ENCODE data around the gene ERGIC3. TPM values are rescaled to one million over a fixed set of nuclear protein-coding genes. Genes with fewer than 3 reads are reported as not detected.

ERGIC3 gene
- total RNA-seq, 1 donor from 2014 or later, result 328 TPM

- H3K4me3 ChIP-seq (ENCODE audit: low read length in 3 of 3), result no peak overlapping the region
- H3K4me1 ChIP-seq (ENCODE audit: control insufficient read depth in 3 of 3, insufficient read depth in 3 of 3, low read length in 3 of 3), result no peaks in the 10 kb centered on the region
- no peaks in the 10 kb centered on the region for H3K9me3 ChIP-seq (ENCODE audit: control insufficient read depth in 3 of 3, low read length in 3 of 3)
- H3K9ac ChIP-seq (ENCODE audit: low read depth in 1 of 3, low read length in 3 of 3), result no peak overlapping the region
- H3K27ac ChIP-seq (ENCODE audit: low read depth, low read length), result no peak overlapping the region
- no peaks in the 10 kb centered on the region for H3K27me3 ChIP-seq (ENCODE audit: control insufficient read depth in 3 of 3, insufficient read depth in 3 of 3, low read length in 3 of 3)
- peaks cover 29 to 34% (median 30%) of the 10 kb centered on the region in 3 donors for H3K36me3 ChIP-seq (ENCODE audit: control insufficient read depth in 3 of 3, insufficient read depth in 3 of 3, low read length in 3 of 3)
Observed at GRCh38 chr20:35559042-35559693, 17.3 kb downstream of the ERGIC3 start.

GRCh38 chr20:35560105-35560511, 18.2 kb downstream of the ERGIC3 start:
- no peaks in the 10 kb centered on the region for H3K4me1 ChIP-seq (ENCODE audit: control insufficient read depth in 3 of 3, insufficient read depth in 3 of 3, low read length in 3 of 3)

GRCh38 chr20:35560541-35560940, 18.7 kb downstream of the ERGIC3 start:
- no peaks in the 10 kb centered on the region for H3K4me1 ChIP-seq (ENCODE audit: control insufficient read depth in 3 of 3, insufficient read depth in 3 of 3, low read length in 3 of 3)
- peaks cover 18 to 23% (median 18%) of the 10 kb centered on the region in 3 donors for H3K36me3 ChIP-seq (ENCODE audit: control insufficient read depth in 3 of 3, insufficient read depth in 3 of 3, low read length in 3 of 3)
- no peak overlapping the region for H3K27ac ChIP-seq (ENCODE audit: low read depth, low read length)
- no peak overlapping the region for H3K4me3 ChIP-seq (ENCODE audit: low read length in 3 of 3)
- H3K27me3 ChIP-seq (ENCODE audit: control insufficient read depth in 3 of 3, insufficient read depth in 3 of 3, low read length in 3 of 3), result no peaks in the 10 kb centered on the region
- H3K9ac ChIP-seq (ENCODE audit: low read depth in 1 of 3, low read length in 3 of 3), result no peak overlapping the region
- no peaks in the 10 kb centered on the region for H3K9me3 ChIP-seq (ENCODE audit: control insufficient read depth in 3 of 3, low read length in 3 of 3)

More at GRCh38 chr20:35560105-35560511, 18.2 kb downstream of the ERGIC3 start:
- no peak overlapping the region for H3K9ac ChIP-seq (ENCODE audit: low read depth in 1 of 3, low read length in 3 of 3)
- no peak overlapping the region for H3K27ac ChIP-seq (ENCODE audit: low read depth, low read length)
- H3K9me3 ChIP-seq (ENCODE audit: control insufficient read depth in 3 of 3, low read length in 3 of 3), result no peaks in the 10 kb centered on the region
- H3K36me3 ChIP-seq (ENCODE audit: control insufficient read depth in 3 of 3, insufficient read depth in 3 of 3, low read length in 3 of 3), result peaks cover 22 to 26% (median 22%) of the 10 kb centered on the region in 3 donors
- no peak overlapping the region for H3K4me3 ChIP-seq (ENCODE audit: low read length in 3 of 3)
- H3K27me3 ChIP-seq (ENCODE audit: control insufficient read depth in 3 of 3, insufficient read depth in 3 of 3, low read length in 3 of 3), result no peaks in the 10 kb centered on the region

- H3K36me3 ChIP-seq (ENCODE audit: control insufficient read depth in 3 of 3, insufficient read depth in 3 of 3, low read length in 3 of 3), result peaks cover 13 to 17% (median 13%) of the 10 kb centered on the region in 3 donors
- H3K4me3 ChIP-seq (ENCODE audit: low read length in 3 of 3), result no peak overlapping the region
- H3K27me3 ChIP-seq (ENCODE audit: control insufficient read depth in 3 of 3, insufficient read depth in 3 of 3, low read length in 3 of 3), result no peaks in the 10 kb centered on the region
- no peaks in the 10 kb centered on the region for H3K4me1 ChIP-seq (ENCODE audit: control insufficient read depth in 3 of 3, insufficient read depth in 3 of 3, low read length in 3 of 3)
- no peak overlapping the region for H3K27ac ChIP-seq (ENCODE audit: low read depth, low read length)
- no peaks in the 10 kb centered on the region for H3K9me3 ChIP-seq (ENCODE audit: control insufficient read depth in 3 of 3, low read length in 3 of 3)
- H3K9ac ChIP-seq (ENCODE audit: low read depth in 1 of 3, low read length in 3 of 3), result no peak overlapping the region
Observed at GRCh38 chr20:35561268-35561667, 19.4 kb downstream of the ERGIC3 start.

GRCh38 chr20:35561671-35562070, 19.8 kb downstream of the ERGIC3 start:
- Histone ChIP-seq H3K27me3 (ENCODE audit: control insufficient read depth in 3 of 3, insufficient read depth in 3 of 3, low read length in 3 of 3) (no peaks in the 10 kb centered on the region), H3K27ac (ENCODE audit: low read depth, low read length) (no peak overlapping the region), H3K4me3 (ENCODE audit: low read length in 3 of 3) (no peak overlapping the region), H3K9me3 (ENCODE audit: control insufficient read depth in 3 of 3, low read length in 3 of 3) (no peaks in the 10 kb centered on the region), H3K36me3 (ENCODE audit: control insufficient read depth in 3 of 3, insufficient read depth in 3 of 3, low read length in 3 of 3) (peaks cover 8 to 13% (median 9%) of the 10 kb centered on the region in 3 donors), H3K4me1 (ENCODE audit: control insufficient read depth in 3 of 3, insufficient read depth in 3 of 3, low read length in 3 of 3) (no peaks in the 10 kb centered on the region), H3K9ac (ENCODE audit: low read depth in 1 of 3, low read length in 3 of 3) (no peak overlapping the region)

GRCh38 chr20:35562541-35563110, 20.7 kb downstream of the ERGIC3 start:
- Histone ChIP-seq H3K4me1 (ENCODE audit: control insufficient read depth in 3 of 3, insufficient read depth in 3 of 3, low read length in 3 of 3) (no peaks in the 10 kb centered on the region), H3K9ac (ENCODE audit: low read depth in 1 of 3, low read length in 3 of 3) (no peak overlapping the region), H3K27ac (ENCODE audit: low read depth, low read length) (no peak overlapping the region), H3K27me3 (ENCODE audit: control insufficient read depth in 3 of 3, insufficient read depth in 3 of 3, low read length in 3 of 3) (no peaks in the 10 kb centered on the region), H3K4me3 (ENCODE audit: low read length in 3 of 3) (no peak overlapping the region), H3K36me3 (ENCODE audit: control insufficient read depth in 3 of 3, insufficient read depth in 3 of 3, low read length in 3 of 3) (peaks cover 0 to 6% (median 1%) of the 10 kb centered on the region in 3 donors), H3K9me3 (ENCODE audit: control insufficient read depth in 3 of 3, low read length in 3 of 3) (no peaks in the 10 kb centered on the region)

GRCh38 chr20:35563834-35564233, 22.0 kb downstream of the ERGIC3 start:
- H3K4me3 ChIP-seq (ENCODE audit: low read length in 3 of 3), result no peak overlapping the region

GRCh38 chr20:35564905-35565304, 23.0 kb downstream of the ERGIC3 start:
- H3K27ac ChIP-seq (ENCODE audit: low read depth, low read length), result no peak overlapping the region
- H3K9me3 ChIP-seq (ENCODE audit: control insufficient read depth in 3 of 3, low read length in 3 of 3), result no peaks in the 10 kb centered on the region
- no peaks in the 10 kb centered on the region for H3K36me3 ChIP-seq (ENCODE audit: control insufficient read depth in 3 of 3, insufficient read depth in 3 of 3, low read length in 3 of 3)
- H3K4me3 ChIP-seq (ENCODE audit: low read length in 3 of 3), result no peak overlapping the region
- no peaks in the 10 kb centered on the region for H3K4me1 ChIP-seq (ENCODE audit: control insufficient read depth in 3 of 3, insufficient read depth in 3 of 3, low read length in 3 of 3)
- H3K9ac ChIP-seq (ENCODE audit: low read depth in 1 of 3, low read length in 3 of 3), result no peak overlapping the region
- no peaks in the 10 kb centered on the region for H3K27me3 ChIP-seq (ENCODE audit: control insufficient read depth in 3 of 3, insufficient read depth in 3 of 3, low read length in 3 of 3)

More at GRCh38 chr20:35563834-35564233, 22.0 kb downstream of the ERGIC3 start:
- no peak overlapping the region for H3K9ac ChIP-seq (ENCODE audit: low read depth in 1 of 3, low read length in 3 of 3)
- H3K9me3 ChIP-seq (ENCODE audit: control insufficient read depth in 3 of 3, low read length in 3 of 3), result no peaks in the 10 kb centered on the region
- no peak overlapping the region for H3K27ac ChIP-seq (ENCODE audit: low read depth, low read length)
- H3K27me3 ChIP-seq (ENCODE audit: control insufficient read depth in 3 of 3, insufficient read depth in 3 of 3, low read length in 3 of 3), result no peaks in the 10 kb centered on the region
- no peaks in the 10 kb centered on the region for H3K36me3 ChIP-seq (ENCODE audit: control insufficient read depth in 3 of 3, insufficient read depth in 3 of 3, low read length in 3 of 3)
- H3K4me1 ChIP-seq (ENCODE audit: control insufficient read depth in 3 of 3, insufficient read depth in 3 of 3, low read length in 3 of 3), result no peaks in the 10 kb centered on the region

GRCh38 chr20:35568645-35569044, 26.8 kb downstream of the ERGIC3 start:
- Histone ChIP-seq H3K36me3 (ENCODE audit: control insufficient read depth in 3 of 3, insufficient read depth in 3 of 3, low read length in 3 of 3) (no peaks in the 10 kb centered on the region), H3K27me3 (ENCODE audit: control insufficient read depth in 3 of 3, insufficient read depth in 3 of 3, low read length in 3 of 3) (no peaks in the 10 kb centered on the region), H3K4me1 (ENCODE audit: control insufficient read depth in 3 of 3, insufficient read depth in 3 of 3, low read length in 3 of 3) (no peaks in the 10 kb centered on the region), H3K9ac (ENCODE audit: low read depth in 1 of 3, low read length in 3 of 3) (no peak overlapping the region), H3K4me3 (ENCODE audit: low read length in 3 of 3) (no peak overlapping the region), H3K9me3 (ENCODE audit: control insufficient read depth in 3 of 3, low read length in 3 of 3) (peaks cover 2 to 3% (median 2%) of the 10 kb centered on the region in 3 donors), H3K27ac (ENCODE audit: low read depth, low read length) (no peak overlapping the region)

GRCh38 chr20:35571555-35571954, 29.7 kb downstream of the ERGIC3 start:
- no peak overlapping the region for H3K9ac ChIP-seq (ENCODE audit: low read depth in 1 of 3, low read length in 3 of 3)
- H3K27me3 ChIP-seq (ENCODE audit: control insufficient read depth in 3 of 3, insufficient read depth in 3 of 3, low read length in 3 of 3), result no peaks in the 10 kb centered on the region
- H3K4me1 ChIP-seq (ENCODE audit: control insufficient read depth in 3 of 3, insufficient read depth in 3 of 3, low read length in 3 of 3), result no peaks in the 10 kb centered on the region
- H3K4me3 ChIP-seq (ENCODE audit: low read length in 3 of 3), result no peak overlapping the region
- H3K36me3 ChIP-seq (ENCODE audit: control insufficient read depth in 3 of 3, insufficient read depth in 3 of 3, low read length in 3 of 3), result no peaks in the 10 kb centered on the region
- H3K27ac ChIP-seq (ENCODE audit: low read depth, low read length), result no peak overlapping the region
- H3K9me3 ChIP-seq (ENCODE audit: control insufficient read depth in 3 of 3, low read length in 3 of 3), result peaks cover 2 to 3% (median 2%) of the 10 kb centered on the region in 3 donors

Measured in skeletal muscle tissue (tissue), 4 donors.